AG04449 (cell line): ENCODE data around the gene TMTC2.

Experiments
- CTCF ChIA-PET: fragments of 350-600 bp; formaldehyde crosslinking; extraction: SDS; loops from one replicate; lab custom pipeline; 2021; ENCODE audit warnings: antibody characterized with exemption; lab: Yijun Ruan, JAX
- POLR2A ChIA-PET: fragments of 400-600, 350-600 bp; formaldehyde crosslinking; extraction: SDS; loops from one replicate; lab custom pipeline; 2020; ENCODE audit warnings: antibody characterized with exemption, inconsistent platforms; lab: Yijun Ruan, JAX
- DNase-seq: peaks from one replicate; pipeline ENCODE4 v3.0.0-alpha.2; 2010; ENCODE audit warnings: low read depth, low spot score
- H3K4me3 ChIP-seq: 2 replicates; pipeline ENCODE4 v1.5.1; 2011; ENCODE audit warnings: low read depth, mild to moderate bottlenecking, control low read depth, low read length
- TF ChIP-seq, protein P1 (sequence below): IDR thresholded peaks from one replicate; pipeline ENCODE4 v1.5.1; 2011; ENCODE audit warnings: mild to moderate bottlenecking, moderate library complexity, low read length, control low read depth, inconsistent platforms; ENCODE audit not compliant: insufficient read depth; ENCODE audit errors: missing control alignments

TMTC2 gene

DNA sequence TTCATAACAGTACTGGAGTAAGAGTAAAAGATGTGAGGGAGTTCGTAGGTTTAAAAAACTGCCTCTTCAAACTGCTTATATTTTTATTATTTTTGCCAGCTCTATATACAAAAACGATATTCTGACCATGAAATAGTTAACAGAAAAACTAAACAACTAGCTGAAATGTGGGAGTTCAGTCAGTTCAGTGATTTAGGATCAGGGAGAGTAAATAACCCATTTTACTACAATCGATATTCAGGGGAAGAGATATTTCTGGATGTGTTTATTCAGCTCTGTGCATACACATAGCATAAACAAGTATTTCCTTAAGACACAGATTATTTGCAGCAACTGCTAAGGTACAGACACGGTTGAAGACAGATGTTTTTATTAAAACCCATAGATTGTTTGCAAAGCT, 470.9 kb downstream of the TMTC2 start:
- TF ChIP-seq, protein P1, sequence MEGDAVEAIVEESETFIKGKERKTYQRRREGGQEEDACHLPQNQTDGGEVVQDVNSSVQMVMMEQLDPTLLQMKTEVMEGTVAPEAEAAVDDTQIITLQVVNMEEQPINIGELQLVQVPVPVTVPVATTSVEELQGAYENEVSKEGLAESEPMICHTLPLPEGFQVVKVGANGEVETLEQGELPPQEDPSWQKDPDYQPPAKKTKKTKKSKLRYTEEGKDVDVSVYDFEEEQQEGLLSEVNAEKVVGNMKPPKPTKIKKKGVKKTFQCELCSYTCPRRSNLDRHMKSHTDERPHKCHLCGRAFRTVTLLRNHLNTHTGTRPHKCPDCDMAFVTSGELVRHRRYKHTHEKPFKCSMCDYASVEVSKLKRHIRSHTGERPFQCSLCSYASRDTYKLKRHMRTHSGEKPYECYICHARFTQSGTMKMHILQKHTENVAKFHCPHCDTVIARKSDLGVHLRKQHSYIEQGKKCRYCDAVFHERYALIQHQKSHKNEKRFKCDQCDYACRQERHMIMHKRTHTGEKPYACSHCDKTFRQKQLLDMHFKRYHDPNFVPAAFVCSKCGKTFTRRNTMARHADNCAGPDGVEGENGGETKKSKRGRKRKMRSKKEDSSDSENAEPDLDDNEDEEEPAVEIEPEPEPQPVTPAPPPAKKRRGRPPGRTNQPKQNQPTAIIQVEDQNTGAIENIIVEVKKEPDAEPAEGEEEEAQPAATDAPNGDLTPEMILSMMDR: no peak
- no peak overlapping the region for H3K4me3 ChIP-seq
- POLR2A ChIA-PET: no interaction called here
- DNase-seq: no peak
- CTCF ChIA-PET: no interaction called here

DNA sequence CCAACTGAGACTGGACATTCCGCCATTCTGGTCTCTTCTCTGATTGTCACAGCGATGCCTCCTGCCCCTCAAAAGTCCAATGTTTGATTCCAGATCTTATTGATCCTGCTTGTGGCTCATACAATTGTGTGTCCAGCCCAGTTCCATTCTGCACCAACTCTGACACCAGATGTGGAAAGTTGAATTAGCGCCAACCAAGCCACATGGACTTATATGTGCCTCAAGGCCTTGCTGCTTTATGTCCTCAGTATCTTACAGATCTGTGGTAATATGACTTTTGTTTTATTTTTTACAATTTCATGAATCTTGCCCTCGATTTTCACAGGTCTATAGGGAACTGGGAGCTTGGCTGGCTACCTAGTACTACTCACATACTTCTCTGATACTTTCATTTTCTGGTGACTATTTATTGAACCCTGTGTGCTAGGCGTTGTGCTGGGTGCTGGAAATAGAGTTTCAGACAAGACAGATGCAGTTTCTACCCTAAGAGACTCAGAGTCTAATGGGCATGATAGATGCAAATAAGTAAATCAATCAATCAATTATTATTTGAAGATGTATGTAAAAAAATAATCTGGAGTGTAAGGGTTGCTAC, 472.0 kb downstream of the TMTC2 start:
- TF ChIP-seq, protein P1: no peak
- CTCF ChIA-PET: no interaction called here
- no peak overlapping the region for H3K4me3 ChIP-seq
- POLR2A ChIA-PET: no interaction called here
- no peak for DNase-seq

DNA sequence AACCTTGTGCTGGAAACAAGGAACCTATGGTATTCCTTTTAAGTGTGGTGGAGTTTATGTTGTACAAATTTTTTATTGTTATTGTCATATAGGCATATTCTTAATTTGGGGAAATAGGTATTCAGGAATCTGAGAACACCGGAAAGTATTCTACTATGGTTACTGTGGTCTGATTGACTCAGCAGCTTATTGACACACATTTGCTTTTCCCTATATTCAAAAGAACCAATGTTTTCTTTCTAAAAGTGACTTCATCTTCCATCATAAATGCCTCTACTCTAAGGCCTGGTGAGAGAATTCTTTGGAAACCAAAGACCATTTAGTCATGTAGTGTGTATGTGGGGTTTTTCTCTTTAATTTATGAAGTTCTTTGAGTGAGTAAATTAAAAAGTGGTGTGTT, 474.8 kb downstream of the TMTC2 start:
- TF ChIP-seq, protein P1: no peak
- ChIA-PET POLR2A (no interaction called here), CTCF (no interaction called here)
- DNase-seq: no peak
- H3K4me3 ChIP-seq: no peak overlapping the region

DNA sequence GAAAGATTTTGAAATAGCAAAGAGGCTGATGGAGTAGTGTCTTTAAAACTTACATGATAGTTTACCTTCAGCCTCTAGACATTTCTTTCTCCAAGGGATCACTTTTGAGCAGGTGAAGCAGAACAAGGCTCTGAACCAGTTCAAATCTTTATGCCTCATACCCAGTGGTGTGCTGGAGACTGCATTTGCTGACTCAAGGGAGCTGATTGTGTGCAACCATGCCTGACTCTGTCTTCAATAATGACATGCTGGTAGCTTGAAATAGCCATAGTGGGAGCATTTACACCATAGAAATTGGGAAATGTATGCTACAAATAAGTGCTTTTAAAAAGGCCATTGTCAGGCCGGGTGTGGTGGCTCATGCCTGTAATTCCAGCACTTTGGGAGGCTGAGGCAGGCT, 482.0 kb downstream of the TMTC2 start:
- TF ChIP-seq, protein P1: no peak
- H3K4me3 ChIP-seq: no peak overlapping the region
- DNase-seq: no peak
- POLR2A ChIA-PET: no interaction called here
- CTCF ChIA-PET: no interaction called here

DNA sequence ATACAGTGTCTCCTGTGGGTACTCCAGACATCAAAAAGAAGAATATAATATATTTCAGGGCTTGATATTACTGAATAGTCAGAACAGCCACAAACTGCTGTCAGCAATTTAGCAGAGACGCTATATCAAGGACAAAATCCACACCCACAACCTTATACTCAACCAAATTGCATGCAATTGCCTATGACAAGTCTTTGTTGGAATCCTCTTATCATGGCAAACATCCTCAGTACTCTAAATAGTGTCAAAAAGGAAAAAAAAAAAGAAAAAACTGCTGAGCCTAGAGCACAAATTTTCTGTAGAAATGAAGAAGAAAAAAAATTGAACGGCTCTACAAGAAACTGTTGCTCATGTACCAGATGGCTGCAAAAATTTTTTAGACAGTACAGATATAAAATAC, 485.7 kb downstream of the TMTC2 start:
- ChIA-PET POLR2A (no interaction called here), CTCF (no interaction called here)
- no peak overlapping the region for H3K4me3 ChIP-seq
- TF ChIP-seq, protein P1: no peak
- no peak for DNase-seq

DNA sequence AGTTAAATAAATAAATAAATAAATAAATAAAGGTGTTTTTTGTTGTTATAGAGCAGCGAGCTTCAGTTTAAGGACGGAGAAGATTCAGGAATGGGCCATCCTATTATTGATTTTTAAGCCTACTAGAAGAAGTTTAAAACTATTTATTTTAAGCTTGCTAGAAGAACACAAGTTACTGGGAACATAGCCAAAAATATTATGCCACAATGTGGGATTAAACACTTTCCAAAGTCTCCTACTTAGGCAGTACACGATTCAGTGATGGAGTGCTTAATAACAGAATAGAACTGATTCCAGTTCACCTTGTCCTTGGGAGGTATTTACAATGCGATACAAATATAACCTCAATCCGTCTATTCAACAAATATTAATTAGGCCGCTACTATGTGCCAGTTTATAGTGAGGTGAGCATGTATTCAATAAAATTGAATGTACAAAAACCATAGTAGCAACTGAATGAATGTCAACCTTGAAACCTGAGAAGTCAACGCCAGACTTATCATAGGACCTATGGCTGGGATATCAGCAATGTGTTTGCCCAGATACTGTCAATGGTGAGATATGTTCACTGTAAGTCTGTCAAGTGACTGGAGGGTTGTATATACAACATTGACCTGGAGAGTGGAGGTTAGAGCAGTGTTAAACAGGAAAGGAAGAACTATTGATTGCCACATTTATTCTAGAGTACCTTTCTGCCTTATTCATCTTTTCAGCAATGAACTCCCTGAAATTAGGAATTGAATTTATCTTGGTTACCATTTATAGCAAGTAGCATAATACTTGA, 486.4 kb downstream of the TMTC2 start:
- no peak for DNase-seq
- ChIA-PET POLR2A (no interaction called here), CTCF (no interaction called here)
- TF ChIP-seq, protein P1: no peak
- H3K4me3 ChIP-seq: no peak overlapping the region
